Measurements from ENCODE around the gene DDB1. TPM values are rescaled to one million over a fixed set of nuclear protein-coding genes. Genes with fewer than 3 reads are reported as not detected.

DDB1 gene
- total RNA-seq, 1 experiment from 2014 or later, result 297 TPM

DNA sequence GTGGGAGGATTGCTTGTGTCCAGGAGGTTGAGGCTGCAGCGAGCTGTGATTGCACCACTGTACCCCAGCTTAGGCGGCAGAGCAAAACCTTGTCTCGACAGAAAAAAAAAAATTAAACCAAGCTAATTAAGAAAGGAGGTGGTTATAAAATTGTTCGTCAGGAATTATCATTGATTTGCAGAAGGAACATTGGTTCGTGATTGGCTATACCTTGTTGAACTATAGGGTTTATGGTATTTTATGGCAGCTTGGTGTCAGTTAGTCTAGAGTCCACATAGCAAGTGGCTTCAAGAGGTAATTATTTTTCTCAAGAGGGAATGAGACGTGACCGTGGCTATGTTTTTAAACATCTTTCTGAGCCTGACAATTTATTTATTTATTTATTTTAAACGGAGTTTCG is 48.0 kb upstream of the DDB1 start:
- no peak overlapping the region for H4K8ac ChIP-seq (replicated peaks; ENCODE audit: insufficient read length, low read depth, low read length)
- H3K36me3 Mint-ChIP-seq (ENCODE audit: insufficient read depth in 1 of 3, low read depth in 3 of 3), result peaks cover 12 to 16% (median 15%) of the 10 kb centered on the region in 3 experiments; a peak in 6 of 7 replicates
- no peak overlapping the region for H2BK15ac ChIP-seq (ENCODE audit: low read depth, low read length)
- no peaks in the 10 kb centered on the region for H3K27me3 Mint-ChIP-seq (ENCODE audit: low read depth)
- H3K4ac ChIP-seq (ENCODE audit: low read depth, low read length), result no peak overlapping the region
- H3K79me2 ChIP-seq (ENCODE audit: insufficient read depth, low read length), result no peaks in the 10 kb centered on the region
- H2BK12ac ChIP-seq (ENCODE audit: insufficient read length, low read depth, low read length), result no peak overlapping the region
- H3K23me2 ChIP-seq (ENCODE audit: insufficient read length, low read depth, low read length, poor library complexity, severe bottlenecking), result no peaks in the 10 kb centered on the region
- no peaks in the 10 kb centered on the region for H4K20me1 ChIP-seq (ENCODE audit: control insufficient read depth, insufficient read depth, insufficient read length)
- no peak overlapping the region for H3K4me3 Mint-ChIP-seq
- H2AK5ac ChIP-seq (ENCODE audit: insufficient read length, low read length), result no peak overlapping the region
- H2AFZ ChIP-seq (ENCODE audit: low read length), result no peak overlapping the region
- H2BK5ac ChIP-seq (ENCODE audit: insufficient read length, low read length), result no peak overlapping the region
- H3T11ph ChIP-seq (ENCODE audit: low read length), result no peak overlapping the region
- TF ChIP-seq, protein P1, sequence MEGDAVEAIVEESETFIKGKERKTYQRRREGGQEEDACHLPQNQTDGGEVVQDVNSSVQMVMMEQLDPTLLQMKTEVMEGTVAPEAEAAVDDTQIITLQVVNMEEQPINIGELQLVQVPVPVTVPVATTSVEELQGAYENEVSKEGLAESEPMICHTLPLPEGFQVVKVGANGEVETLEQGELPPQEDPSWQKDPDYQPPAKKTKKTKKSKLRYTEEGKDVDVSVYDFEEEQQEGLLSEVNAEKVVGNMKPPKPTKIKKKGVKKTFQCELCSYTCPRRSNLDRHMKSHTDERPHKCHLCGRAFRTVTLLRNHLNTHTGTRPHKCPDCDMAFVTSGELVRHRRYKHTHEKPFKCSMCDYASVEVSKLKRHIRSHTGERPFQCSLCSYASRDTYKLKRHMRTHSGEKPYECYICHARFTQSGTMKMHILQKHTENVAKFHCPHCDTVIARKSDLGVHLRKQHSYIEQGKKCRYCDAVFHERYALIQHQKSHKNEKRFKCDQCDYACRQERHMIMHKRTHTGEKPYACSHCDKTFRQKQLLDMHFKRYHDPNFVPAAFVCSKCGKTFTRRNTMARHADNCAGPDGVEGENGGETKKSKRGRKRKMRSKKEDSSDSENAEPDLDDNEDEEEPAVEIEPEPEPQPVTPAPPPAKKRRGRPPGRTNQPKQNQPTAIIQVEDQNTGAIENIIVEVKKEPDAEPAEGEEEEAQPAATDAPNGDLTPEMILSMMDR (conservative IDR thresholded peaks at IDR 0.05), result no peak
- H3K4me1 ChIP-seq (ENCODE audit: insufficient read depth, low read length), result no peaks in the 10 kb centered on the region
- no peak for DNase-seq
- no peak overlapping the region for H4K5ac ChIP-seq (ENCODE audit: insufficient read length, low read depth, low read length)
- no peak overlapping the region for H2BK120ac ChIP-seq (ENCODE audit: low read depth, low read length, poor library complexity, severe bottlenecking)
- WGBS (ENCODE audit: extremely low coverage, insufficient read length, low lambda C conversion rate), result no CpG with 5 or more reads among the region's 9 CpGs
- H4K91ac ChIP-seq (ENCODE audit: insufficient read length, low read depth, low read length), result no peak overlapping the region
- H3K4me2 ChIP-seq (ENCODE audit: insufficient read depth, insufficient read length, low read length), result no peak overlapping the region
- H3K56ac ChIP-seq (ENCODE audit: insufficient read length, low read depth, low read length), result no peak overlapping the region
- H3K9me3 ChIP-seq (ENCODE audit: control insufficient read depth, low read depth, low read length), result no peaks in the 10 kb centered on the region
- no peak overlapping the region for H3K23ac ChIP-seq (ENCODE audit: insufficient read length, low read depth, low read length)
- H3K4me1 Mint-ChIP-seq, result peaks cover 7 to 17% of the 10 kb centered on the region in 2 experiments
- 0 out of 5 replicates have a peak, but pooled peaks cover 0 to 3% of the 10 kb centered on the region in 2 experiments for H3K9me3 Mint-ChIP-seq
- H3K27me3 ChIP-seq (ENCODE audit: insufficient read depth, low read length), result no peaks in the 10 kb centered on the region
- no peak overlapping the region for H3K27ac ChIP-seq (ENCODE audit: insufficient read length, low read depth, low read length)
- H2BK20ac ChIP-seq (ENCODE audit: low read depth, low read length, poor library complexity, severe bottlenecking), result no peak overlapping the region
- H3K27ac Mint-ChIP-seq, result no peak overlapping the region
- no peak overlapping the region for H3K14ac ChIP-seq (ENCODE audit: insufficient read depth, low read length)
- H3K18ac ChIP-seq (ENCODE audit: insufficient read length, low read depth, low read length), result no peak overlapping the region
- H3K79me1 ChIP-seq (ENCODE audit: insufficient read depth, low read depth, low read length, poor library complexity, severe bottlenecking), result no peaks in the 10 kb centered on the region
- H3K9ac ChIP-seq (ENCODE audit: extremely low read depth, insufficient read length, low read length), result no peak overlapping the region
